Colonic mucosa (tissue), 4 donors: ENCODE results near the gene LEMD1. TPM values are rescaled to one million over a fixed set of nuclear protein-coding genes. Genes with fewer than 3 reads are reported as not detected.
"Not testable (repeated sequence)": the region's sequence is repeated elsewhere in the genome, so short reads cannot be mapped to it uniquely, and the experiment has no call there.

ENCODE experiments used
- DNase-seq: peaks from one replicate; pipeline ENCODE4 v3.0.0-alpha.2; 2020
- H3K27ac ChIP-seq: fragments of 200-600 bp; one replicate; pipeline ENCODE4 v1.8.0; 2021
- H3K27me3 ChIP-seq: fragments of 200-600 bp; one replicate; pipeline ENCODE4 v1.8.0; 2021
- H3K36me3 ChIP-seq: fragments of 200-600 bp; one replicate; pipeline ENCODE4 v1.8.0; 2021
- H3K4me1 ChIP-seq: fragments of 200-600 bp; one replicate; pipeline ENCODE4 v1.8.0; 2021; ENCODE audit warnings: mild to moderate bottlenecking
- H3K4me3 ChIP-seq: fragments of 200-600 bp; one replicate; pipeline ENCODE4 v1.8.0; 2021
- H3K9ac ChIP-seq, 2 donors: one replicate each; pipeline ENCODE4 v1.7.0; 2013; ENCODE audit warnings: control low read depth in 2 of 2, low read depth in 2 of 2, low read length in 2 of 2
- H3K9me3 ChIP-seq: fragments of 200-600 bp; one replicate; pipeline ENCODE4 v1.8.0; 2021
- intact Hi-C: fragments of 100-400 bp; cut with DNase I; formaldehyde crosslinking; loops from one replicate; pipeline ENCODE4 v1.14.1; 2022
- total RNA-seq, 2 donors: library from RNA; stranded (reverse); fragmentation: NEBNext Ultra II Directional in 1 of 2; extraction: Animal tissue kit (Norgen Biotek cat#: 25700) in 1 of 2; gene quantifications; one replicate each; pipeline ENCODE4 v1.2.1, GENCODE V29; 2021
- TF ChIP-seq, protein P1 (sequence below): fragments of 200-600 bp; IDR thresholded peaks from one replicate; pipeline ENCODE4 v1.8.0; 2022; ENCODE audit warnings: antibody characterized with exemption, mild to moderate bottlenecking
- donor health status: healthy.
- donor health status: DM: no; HTN: no; CAD: no.
- donor health status: DM: no; HTN: no; CAD: no.

LEMD1 gene
- total RNA-seq, 2 donors from 2014 or later = 0.77 to 1.1 TPM

DNA sequence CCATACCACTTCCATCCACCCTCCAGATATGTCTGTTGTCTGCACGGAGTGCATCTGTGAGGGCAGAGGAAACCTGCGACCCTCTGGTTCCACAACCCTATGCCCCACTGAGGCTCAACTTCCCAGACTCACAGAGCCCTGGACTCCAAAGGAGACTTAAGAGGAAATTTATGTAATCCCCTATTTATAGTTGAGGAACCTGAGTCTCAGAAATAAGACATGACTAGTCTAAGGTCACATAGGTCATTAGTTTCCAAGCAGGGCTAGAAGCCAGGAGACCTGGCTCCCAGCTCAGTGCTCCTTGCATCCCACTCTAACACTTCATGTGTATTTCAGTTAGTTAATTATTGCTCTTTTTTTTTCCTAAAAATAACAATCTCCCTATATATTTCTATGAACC is 15.7 kb upstream of the LEMD1 start:
- no peaks in the 10 kb centered on the region for H3K27me3 ChIP-seq
- H3K9ac ChIP-seq = no peak overlapping the region
- peaks cover 17% of the 10 kb centered on the region for H3K4me1 ChIP-seq
- intact Hi-C loops = no loop called here
- no peaks in the 10 kb centered on the region for H3K36me3 ChIP-seq
- H3K9me3 ChIP-seq = no peaks in the 10 kb centered on the region
- no peak overlapping the region for H3K27ac ChIP-seq
- no peak for DNase-seq
- TF ChIP-seq, protein P1, sequence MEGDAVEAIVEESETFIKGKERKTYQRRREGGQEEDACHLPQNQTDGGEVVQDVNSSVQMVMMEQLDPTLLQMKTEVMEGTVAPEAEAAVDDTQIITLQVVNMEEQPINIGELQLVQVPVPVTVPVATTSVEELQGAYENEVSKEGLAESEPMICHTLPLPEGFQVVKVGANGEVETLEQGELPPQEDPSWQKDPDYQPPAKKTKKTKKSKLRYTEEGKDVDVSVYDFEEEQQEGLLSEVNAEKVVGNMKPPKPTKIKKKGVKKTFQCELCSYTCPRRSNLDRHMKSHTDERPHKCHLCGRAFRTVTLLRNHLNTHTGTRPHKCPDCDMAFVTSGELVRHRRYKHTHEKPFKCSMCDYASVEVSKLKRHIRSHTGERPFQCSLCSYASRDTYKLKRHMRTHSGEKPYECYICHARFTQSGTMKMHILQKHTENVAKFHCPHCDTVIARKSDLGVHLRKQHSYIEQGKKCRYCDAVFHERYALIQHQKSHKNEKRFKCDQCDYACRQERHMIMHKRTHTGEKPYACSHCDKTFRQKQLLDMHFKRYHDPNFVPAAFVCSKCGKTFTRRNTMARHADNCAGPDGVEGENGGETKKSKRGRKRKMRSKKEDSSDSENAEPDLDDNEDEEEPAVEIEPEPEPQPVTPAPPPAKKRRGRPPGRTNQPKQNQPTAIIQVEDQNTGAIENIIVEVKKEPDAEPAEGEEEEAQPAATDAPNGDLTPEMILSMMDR = no peak
- no peak overlapping the region for H3K4me3 ChIP-seq

DNA sequence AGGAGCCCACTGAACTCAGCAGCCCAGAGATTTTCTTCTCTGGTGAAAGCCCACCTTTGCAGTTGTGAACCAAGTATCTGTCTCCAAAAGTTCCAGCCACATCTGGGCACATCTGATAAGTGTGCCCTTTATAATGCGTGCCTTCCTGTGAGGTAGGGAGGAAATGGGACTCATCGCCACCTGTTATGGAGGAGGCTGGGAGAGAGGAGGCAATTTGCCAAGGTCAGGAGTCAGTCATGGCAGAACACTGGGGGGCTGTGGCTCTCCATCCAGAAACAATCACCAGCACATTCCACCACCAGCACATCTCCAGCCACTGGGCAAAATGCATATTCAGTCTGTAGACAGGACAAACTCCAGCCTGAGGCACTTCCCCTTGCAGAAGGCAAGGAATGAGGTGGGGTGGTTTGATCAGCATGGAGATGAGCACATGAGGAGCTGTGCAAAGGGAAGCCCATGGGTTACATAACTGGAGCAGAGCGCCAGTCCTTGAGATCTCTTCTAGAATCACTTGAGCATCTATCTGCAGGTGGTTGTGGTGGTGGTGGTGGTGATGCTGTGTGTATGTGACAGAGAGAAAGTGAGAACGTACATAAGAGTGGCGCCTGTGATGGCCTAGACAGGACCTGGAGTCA is 15.0 kb upstream of the LEMD1 start:
- H3K27me3 ChIP-seq = no peaks in the 10 kb centered on the region
- intact Hi-C loops = no loop called here
- no peak overlapping the region for H3K27ac ChIP-seq
- H3K9me3 ChIP-seq = no peaks in the 10 kb centered on the region
- no peak overlapping the region for H3K9ac ChIP-seq
- peaks cover 16% of the 10 kb centered on the region for H3K4me1 ChIP-seq
- no peak for DNase-seq
- H3K4me3 ChIP-seq = no peak overlapping the region
- H3K36me3 ChIP-seq = no peaks in the 10 kb centered on the region
- TF ChIP-seq, protein P1 = no peak

DNA sequence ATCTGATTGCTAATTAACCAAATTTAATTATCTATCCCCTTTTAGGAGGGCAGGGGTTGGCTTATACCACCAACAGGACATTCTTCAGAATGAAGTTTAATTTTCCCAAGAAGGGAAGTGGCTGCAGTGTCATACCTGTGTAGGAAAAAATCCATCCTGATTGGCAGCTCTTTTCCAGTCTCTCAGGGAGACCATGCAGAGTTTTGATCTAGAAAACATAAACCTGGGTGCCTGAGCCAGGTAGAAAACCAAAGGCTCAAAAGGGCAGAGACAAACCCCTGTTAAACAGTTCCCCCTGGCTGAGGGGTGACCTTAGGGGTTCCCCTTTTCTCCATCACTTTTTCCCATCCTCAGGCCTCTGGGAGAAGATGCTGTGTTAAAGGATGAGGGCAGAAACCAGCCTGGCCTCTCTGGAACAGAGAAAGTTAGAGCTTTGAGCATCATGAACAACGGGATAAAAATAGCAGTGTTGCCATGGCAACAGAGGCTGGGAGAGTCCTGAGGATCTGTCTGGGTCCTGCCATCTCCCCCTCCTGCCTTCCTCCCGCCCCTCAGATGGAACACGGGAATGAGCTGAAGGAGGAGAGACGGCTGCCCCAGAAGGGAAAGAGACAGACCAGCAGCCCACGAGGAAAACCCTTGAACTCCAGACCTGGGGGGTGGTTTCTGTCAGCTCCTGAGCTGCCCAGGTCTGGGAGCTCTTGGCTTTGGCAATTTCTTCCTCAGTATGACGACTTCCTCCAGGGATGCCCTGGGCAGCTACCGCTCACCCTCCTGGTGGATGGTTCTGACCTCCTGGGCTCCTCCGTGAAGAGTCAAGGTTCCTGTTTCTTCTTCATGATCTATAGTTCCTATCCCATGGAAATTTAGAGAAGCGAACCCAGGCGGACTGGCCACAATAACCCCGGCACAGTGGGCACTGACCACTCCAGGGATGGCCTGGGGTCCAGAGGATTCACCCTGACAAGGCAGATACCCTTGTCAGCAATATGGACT is 14.0 kb upstream of the LEMD1 start:
- no peak for DNase-seq
- H3K27me3 ChIP-seq = no peaks in the 10 kb centered on the region
- H3K4me3 ChIP-seq = no peak overlapping the region
- H3K4me1 ChIP-seq = peaks cover 10% of the 10 kb centered on the region
- intact Hi-C loops = no loop called here
- H3K36me3 ChIP-seq = no peaks in the 10 kb centered on the region
- no peaks in the 10 kb centered on the region for H3K9me3 ChIP-seq
- H3K27ac ChIP-seq = no peak overlapping the region
- H3K9ac ChIP-seq = no peak overlapping the region
- TF ChIP-seq, protein P1 = no peak

DNA sequence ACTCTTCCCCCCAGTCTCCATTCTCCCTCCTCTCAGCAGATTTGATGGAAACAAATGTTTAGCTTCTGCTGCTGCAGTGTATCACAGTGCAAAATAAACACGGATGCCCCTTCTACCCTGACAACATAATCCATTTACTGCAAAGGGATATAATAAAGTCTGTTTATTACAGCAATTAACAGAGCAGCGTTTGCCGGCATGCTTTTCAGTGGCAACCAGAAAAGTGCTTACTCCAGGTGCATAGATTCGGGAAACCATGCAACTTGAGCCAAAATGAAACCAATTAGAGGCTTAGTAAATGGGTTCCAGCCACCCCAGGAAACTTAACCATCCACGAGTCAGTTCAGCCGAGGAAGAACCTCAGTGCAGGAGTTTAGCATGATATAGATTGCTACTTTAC is 12.9 kb upstream of the LEMD1 start:
- H3K27ac ChIP-seq = no peak overlapping the region
- no peaks in the 10 kb centered on the region for H3K9me3 ChIP-seq
- no peak for DNase-seq
- TF ChIP-seq, protein P1 = no peak
- H3K27me3 ChIP-seq = no peaks in the 10 kb centered on the region
- no peak overlapping the region for H3K4me3 ChIP-seq
- no peaks in the 10 kb centered on the region for H3K36me3 ChIP-seq
- peaks cover 4% of the 10 kb centered on the region for H3K4me1 ChIP-seq
- intact Hi-C loops = loop anchor here (5.0 kb wide), 1 partner anchor 37 kb away; no protein-coding TSS in a partner anchor
- no peak overlapping the region for H3K9ac ChIP-seq

DNA sequence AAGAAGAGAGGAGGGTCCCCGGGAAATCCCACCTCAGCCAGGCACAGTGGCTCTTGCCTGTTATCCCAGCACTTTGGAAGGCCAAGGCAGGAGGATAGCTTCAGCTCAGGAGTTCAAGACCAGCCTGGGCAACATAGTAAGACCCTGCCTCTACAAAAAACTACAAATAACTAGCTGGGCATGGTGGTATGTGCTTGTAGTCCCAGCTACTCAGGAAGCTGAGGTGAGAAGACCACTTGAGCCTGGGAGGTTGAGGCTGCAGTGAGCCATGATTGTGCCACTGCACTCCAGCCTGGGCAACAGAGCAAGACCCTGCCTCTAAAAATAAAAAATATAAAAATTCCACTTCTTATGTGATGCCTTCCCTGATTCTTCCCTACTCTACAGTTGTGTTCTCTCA is 10.8 kb upstream of the LEMD1 start:
- H3K9ac ChIP-seq, H3K4me1 ChIP-seq, H3K36me3 ChIP-seq, H3K9me3 ChIP-seq, DNase-seq, H3K27me3 ChIP-seq, H3K27ac ChIP-seq, H3K4me3 ChIP-seq: not testable (repeated sequence)
- intact Hi-C loops = loop anchor here (5.0 kb wide), 1 partner anchor 35 kb away; no protein-coding TSS in a partner anchor
